K562 (cell line): ENCODE measurements around the gene NDUFA7. TPM values are rescaled to one million over a fixed set of nuclear protein-coding genes. Genes with fewer than 3 reads are reported as not detected.

ENCODE experiments used
- ATAC-seq: fragments of 200-7000 bp; cut with Tn5 transposase; 3 replicates; pipeline ENCODE4 v1.9.1; 2020; ENCODE audit warnings: moderate library complexity
- BruUV-seq: library from RNA; stranded (reverse); fragments of 400-500 nt; replicated peaks from 2 replicates; lab custom pipeline; 2021; lab: Mats Ljungman, UMichigan
- CTCF ChIA-PET: fragments of 300-600 bp; formaldehyde crosslinking; extraction: SDS; loops from one replicate; lab custom pipeline; 2021; ENCODE audit warnings: low intra/inter-chr PET ratio; lab: Yijun Ruan, JAX
- POLR2A ChIA-PET: fragments of 300-600, 350-650 bp; sonication (Branson Sonifier 250); formaldehyde crosslinking; extraction: SDS; loops from one replicate; lab custom pipeline; 2021; ENCODE audit warnings: antibody characterized with exemption, inconsistent platforms; lab: Yijun Ruan, JAX
- DNase-seq, 4 experiments: peaks; one replicate each; pipeline versions ENCODE4 v3.0.0 to v3.0.0-alpha.2; 2011 to 2018; ENCODE audit warnings: low spot score in 3 of 4, mixed read lengths in 3 of 4; ENCODE audit errors: extremely low read depth in 1 of 4
- FAIRE-seq: peaks from 2 replicates; lab custom pipeline; 2011; peaks lifted over from hg19 to GRCh38; lab: Jason Lieb, UNC
- H2AFZ ChIP-seq: 2 replicates; pipeline ENCODE4 v1.6.0; 2011; ENCODE audit warnings: low read depth, low read length, control low read depth, inconsistent platforms
- H3K27ac ChIP-seq: fragments of 200-600 bp; 3 replicates; pipeline ENCODE4 v1.8.0; 2011; ENCODE audit warnings: low read depth, mild to moderate bottlenecking, control low read depth, inconsistent platforms, low read length, moderate library complexity, mixed read lengths; ENCODE audit errors: extremely low read depth
- H3K27me3 ChIP-seq, 2 experiments: fragments of 300-600 bp in 1 of 2; 2 replicates in 1 of 2; 3 replicates in 1 of 2; pipeline versions ENCODE4 v1.6.0 to v1.8.0; 2011; ENCODE audit warnings: inconsistent platforms in 2 of 2, low read length in 2 of 2, mild to moderate bottlenecking in 1 of 2, mixed read lengths in 1 of 2, moderate library complexity in 1 of 2; ENCODE audit not compliant: control insufficient read depth in 2 of 2, insufficient read depth in 2 of 2
- H3K36me3 ChIP-seq: fragments of 300-600 bp; 3 replicates; pipeline ENCODE4 v1.8.0; 2011; ENCODE audit warnings: mild to moderate bottlenecking, low read length, inconsistent platforms; ENCODE audit not compliant: control insufficient read depth, insufficient read depth
- H3K4me1 ChIP-seq, 2 experiments: fragments of 200-600 bp in 1 of 2; replicated peaks in 1 of 2; 2 replicates in 1 of 2; 3 replicates in 1 of 2; pipeline versions ENCODE4 v1.5.1 to v1.8.0; 2011; ENCODE audit warnings: inconsistent platforms in 2 of 2, low read length in 2 of 2, mild to moderate bottlenecking in 1 of 2, mixed read lengths in 1 of 2, moderate library complexity in 1 of 2; ENCODE audit not compliant: control insufficient read depth in 2 of 2, insufficient read depth in 2 of 2
- H3K4me2 ChIP-seq: 2 replicates; pipeline ENCODE4 v1.6.1; 2011; ENCODE audit warnings: low read length, control low read depth, inconsistent platforms, mixed read lengths; ENCODE audit not compliant: insufficient read depth
- H3K4me3 ChIP-seq: fragments of 200-600 bp; sonication (generic), shearing (Covaris generic); 2 replicates; pipeline ENCODE4 v1.5.1; 2016; ENCODE audit warnings: control low read depth, inconsistent platforms
- H3K79me2 ChIP-seq: fragments of 200-600 bp; 3 replicates; pipeline ENCODE4 v1.8.0; 2011; ENCODE audit warnings: low read length, inconsistent platforms; ENCODE audit not compliant: control insufficient read depth, insufficient read depth
- H3K9ac ChIP-seq, 2 experiments: 2 replicates each; pipeline versions ENCODE4 v1.6.0 to v1.6.1; 2011; ENCODE audit warnings: low read depth in 2 of 2, low read length in 2 of 2, control low read depth in 1 of 2, inconsistent platforms in 1 of 2, mild to moderate bottlenecking in 1 of 2, mixed read lengths in 1 of 2; ENCODE audit not compliant: insufficient read depth in 1 of 2
- H3K9me1 ChIP-seq: one replicate; pipeline ENCODE4 v1.6.0; 2011; ENCODE audit warnings: inconsistent platforms, mild to moderate bottlenecking, low read length, moderate library complexity; ENCODE audit not compliant: control insufficient read depth, insufficient read depth
- H3K9me3 ChIP-seq: replicated peaks from 2 replicates; pipeline ENCODE4 v1.5.1; 2011; ENCODE audit warnings: low read depth, low read length, inconsistent platforms; ENCODE audit not compliant: control insufficient read depth, insufficient read depth
- H4K20me1 ChIP-seq: replicated peaks from 2 replicates; pipeline ENCODE4 v1.6.1; 2011; ENCODE audit warnings: low read length, inconsistent platforms, mixed read lengths; ENCODE audit not compliant: control insufficient read depth, insufficient read depth
- MCM5 ChIP-seq: fragments of 450-650 bp; IDR thresholded peaks from 2 replicates; pipeline ENCODE4 v1.6.1; 2016; ENCODE audit warnings: low read depth
- WGBS: fragments of 100-300 bp; shearing (Covaris generic); methylation state at CpG from one replicate; pipeline ENCODE4 v1.1.6; 2016; ENCODE audit warnings: low coverage, mixed read lengths; ENCODE audit not compliant: insufficient coverage; ENCODE audit errors: missing lambda C conversion rate; 5-methylcytosine and 5-hydroxymethylcytosine counted together
- in situ Hi-C: fragments of 300-500 bp; cut with MboI; formaldehyde crosslinking; loops from 4 replicates; pipeline ENCODE4 v1.15.0; 2018; ENCODE audit warnings: inconsistent platforms, mixed read lengths
- intact Hi-C: fragments of 100-400 bp; cut with micrococcal nuclease; formaldehyde crosslinking; loops from 2 replicates; pipeline ENCODE4 v1.14.2; 2022
- polyA plus RNA-seq, 8 experiments: library from polyadenylated mRNA; depleted of rRNA in 4 of 8; stranded (reverse) in 5 of 8; unstranded in 3 of 8; fragments of >200 nt; fragmentation: Nextera tagmentation in 2 of 8; fragmentation: Illumina TruSeq in 1 of 8; extraction: Ambion mirVana in 2 of 8; extraction: Trizol in 1 of 8; gene quantifications; 2 replicates each; pipeline versions ENCODE4 v1.2.1 to v1.2.3, GENCODE V29; 2011 to 2014; ENCODE audit warnings: inconsistent platforms in 1 of 8, missing spikeins in 1 of 8
- total RNA-seq, 7 experiments: library from RNA; depleted of rRNA in 6 of 7; stranded (reverse); fragments of >200 nt in 6 of 7; fragmentation: Illumina TruSeq in 2 of 7; extraction: Trizol in 2 of 7; gene quantifications; 2 replicates each; pipeline versions ENCODE4 v1.2.1 to v1.2.3, GENCODE V29; 2011 to 2021; ENCODE audit warnings: low replicate concordance in 1 of 7
- TF ChIP-seq, protein P1 (sequence below): fragments of 450-650 bp; IDR thresholded peaks from 2 replicates; pipeline ENCODE4 v1.6.1; 2016; ENCODE audit warnings: antibody characterized with exemption
- TF ChIP-seq, protein P2 (sequence below): sonication (generic); formaldehyde crosslinking; IDR thresholded peaks from 2 replicates; pipeline ENCODE4 v1.8.1; 2023; ENCODE audit warnings: mild to moderate bottlenecking, missing genetic modification reagents

NDUFA7 gene
- total and polyA plus RNA-seq, 9 of the 15 experiments (the other 6 are each of a cell fraction or from before 2014, with no cell fraction given) = 70.8 to 348 (median 142) TPM

DNA sequence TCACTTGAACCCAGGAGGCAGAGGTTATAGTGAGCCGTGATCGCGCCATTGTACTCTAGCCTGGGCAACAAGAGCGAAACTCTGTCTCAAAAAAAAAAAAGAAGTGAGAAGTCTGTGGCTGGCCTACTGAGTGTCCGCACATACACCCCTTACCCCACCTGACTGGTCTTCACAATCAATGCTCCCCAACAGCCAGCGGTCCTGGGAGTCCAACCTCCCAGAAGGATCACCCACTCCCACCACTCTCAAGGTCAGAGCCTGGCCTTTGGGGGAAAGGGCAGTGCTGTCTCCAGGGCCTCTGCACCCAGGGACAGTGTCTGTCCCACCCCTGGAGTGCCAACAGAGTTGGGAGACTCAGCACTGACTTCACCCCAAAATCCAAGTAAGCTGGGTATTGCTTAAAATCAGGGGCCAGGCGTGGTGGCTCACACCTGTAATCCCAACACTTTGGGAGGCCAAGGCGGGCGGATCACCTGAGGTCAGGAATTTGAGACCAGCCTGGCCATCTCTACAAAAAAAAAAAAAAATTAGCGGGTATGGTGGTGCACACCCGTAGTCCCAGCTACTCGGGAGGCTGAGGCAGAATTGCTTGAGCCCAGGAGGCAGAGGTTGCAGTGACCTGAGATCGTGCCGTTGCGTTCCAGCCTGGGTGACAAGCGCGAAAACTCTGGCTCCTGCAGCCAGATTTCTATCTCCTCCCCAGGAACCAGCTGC lies 10.7 kb downstream of the NDUFA7 start:
- H3K27ac ChIP-seq = no peak overlapping the region
- intact Hi-C loops (no loop called here), in situ Hi-C loops (no loop called here)
- peaks cover 22 to 42% of the 10 kb centered on the region in 2 experiments; a peak in 4 of 5 replicates for H3K4me1 ChIP-seq
- WGBS = 94% methylated on average over 14 of the region's 17 CpGs
- H3K9me1 ChIP-seq = no peaks in the 10 kb centered on the region
- H3K4me3 ChIP-seq = no peak overlapping the region
- no TSS peak for BruUV-seq
- H3K9ac ChIP-seq = peak overlapping the region in 1 of 2 experiments; percentile 40; a peak in 1 of 4 replicates
- H2AFZ ChIP-seq = no peak overlapping the region
- H3K79me2 ChIP-seq = peaks cover 25% of the 10 kb centered on the region
- FAIRE-seq (no peak), DNase-seq (no peak)
- POLR2A ChIA-PET = interaction anchor here (0.6 to 2.1 kb wide), 8 partner anchors 8 to 302 kb away, joined by 3 to 20 read pairs (median 4); partner anchors contain the start of genes NDUFA7 and RPS28
- no peaks in the 10 kb centered on the region for H3K27me3 ChIP-seq
- TF ChIP-seq MCM5 = no peak
- TF ChIP-seq, protein P1, sequence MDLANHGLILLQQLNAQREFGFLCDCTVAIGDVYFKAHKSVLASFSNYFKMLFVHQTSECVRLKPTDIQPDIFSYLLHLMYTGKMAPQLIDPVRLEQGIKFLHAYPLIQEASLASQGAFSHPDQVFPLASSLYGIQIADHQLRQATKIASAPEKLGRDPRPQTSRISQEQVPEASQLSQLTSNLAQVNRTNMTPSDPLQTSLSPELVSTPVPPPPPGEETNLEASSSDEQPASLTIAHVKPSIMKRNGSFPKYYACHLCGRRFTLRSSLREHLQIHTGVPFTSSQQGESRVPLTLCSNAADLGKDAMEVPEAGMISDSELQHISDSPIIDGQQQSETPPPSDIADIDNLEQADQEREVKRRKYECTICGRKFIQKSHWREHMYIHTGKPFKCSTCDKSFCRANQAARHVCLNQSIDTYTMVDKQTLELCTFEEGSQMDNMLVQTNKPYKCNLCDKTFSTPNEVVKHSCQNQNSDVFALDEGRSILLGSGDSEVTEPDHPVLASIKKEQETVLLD = no peak
- TF ChIP-seq, protein P2, sequence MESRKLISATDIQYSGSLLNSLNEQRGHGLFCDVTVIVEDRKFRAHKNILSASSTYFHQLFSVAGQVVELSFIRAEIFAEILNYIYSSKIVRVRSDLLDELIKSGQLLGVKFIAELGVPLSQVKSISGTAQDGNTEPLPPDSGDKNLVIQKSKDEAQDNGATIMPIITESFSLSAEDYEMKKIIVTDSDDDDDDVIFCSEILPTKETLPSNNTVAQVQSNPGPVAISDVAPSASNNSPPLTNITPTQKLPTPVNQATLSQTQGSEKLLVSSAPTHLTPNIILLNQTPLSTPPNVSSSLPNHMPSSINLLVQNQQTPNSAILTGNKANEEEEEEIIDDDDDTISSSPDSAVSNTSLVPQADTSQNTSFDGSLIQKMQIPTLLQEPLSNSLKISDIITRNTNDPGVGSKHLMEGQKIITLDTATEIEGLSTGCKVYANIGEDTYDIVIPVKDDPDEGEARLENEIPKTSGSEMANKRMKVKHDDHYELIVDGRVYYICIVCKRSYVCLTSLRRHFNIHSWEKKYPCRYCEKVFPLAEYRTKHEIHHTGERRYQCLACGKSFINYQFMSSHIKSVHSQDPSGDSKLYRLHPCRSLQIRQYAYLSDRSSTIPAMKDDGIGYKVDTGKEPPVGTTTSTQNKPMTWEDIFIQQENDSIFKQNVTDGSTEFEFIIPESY (CRISPR knock-in tag) = peak; percentile 69
- TF ChIP-seq, all 486 proteins: peak for 1
- Histone ChIP-seq H4K20me1 (no peaks in the 10 kb centered on the region; the same call in 1 of the 2 replicates), H3K36me3 (peaks cover 56% of the 10 kb centered on the region; the same call in 2 of the 3 replicates), H3K4me2 (no peak overlapping the region), H3K9me3 (no peaks in the 10 kb centered on the region)
- no peak for ATAC-seq
- CTCF ChIA-PET = no interaction called here
